TTC549 (cell line): ENCODE data around the gene SCPEP1.
"Not testable (repeated sequence)": the region's sequence is repeated elsewhere in the genome, so short reads cannot be mapped to it uniquely, and the experiment has no call there.

Experiments
- FAIRE-seq: peaks from 2 replicates; lab custom pipeline; 2012; peaks lifted over from hg19 to GRCh38; lab: Jason Lieb, UNC

Gene SCPEP1, protein sequence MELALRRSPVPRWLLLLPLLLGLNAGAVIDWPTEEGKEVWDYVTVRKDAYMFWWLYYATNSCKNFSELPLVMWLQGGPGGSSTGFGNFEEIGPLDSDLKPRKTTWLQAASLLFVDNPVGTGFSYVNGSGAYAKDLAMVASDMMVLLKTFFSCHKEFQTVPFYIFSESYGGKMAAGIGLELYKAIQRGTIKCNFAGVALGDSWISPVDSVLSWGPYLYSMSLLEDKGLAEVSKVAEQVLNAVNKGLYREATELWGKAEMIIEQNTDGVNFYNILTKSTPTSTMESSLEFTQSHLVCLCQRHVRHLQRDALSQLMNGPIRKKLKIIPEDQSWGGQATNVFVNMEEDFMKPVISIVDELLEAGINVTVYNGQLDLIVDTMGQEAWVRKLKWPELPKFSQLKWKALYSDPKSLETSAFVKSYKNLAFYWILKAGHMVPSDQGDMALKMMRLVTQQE

GRCh38 chr17:56977673-56978395, at the start of gene SCPEP1:
SCPEP1 (plus strand) TSS chr17:56978131; CDS start chr17:56978160, 29 bp downstream.
- no peak for FAIRE-seq

GRCh38 chr17:56928586-56928985, 49.3 kb upstream of the SCPEP1 start:
- no peak for FAIRE-seq

GRCh38 chr17:56929362-56929969, 48.5 kb upstream of the SCPEP1 start:
- no peak for FAIRE-seq

DNA sequence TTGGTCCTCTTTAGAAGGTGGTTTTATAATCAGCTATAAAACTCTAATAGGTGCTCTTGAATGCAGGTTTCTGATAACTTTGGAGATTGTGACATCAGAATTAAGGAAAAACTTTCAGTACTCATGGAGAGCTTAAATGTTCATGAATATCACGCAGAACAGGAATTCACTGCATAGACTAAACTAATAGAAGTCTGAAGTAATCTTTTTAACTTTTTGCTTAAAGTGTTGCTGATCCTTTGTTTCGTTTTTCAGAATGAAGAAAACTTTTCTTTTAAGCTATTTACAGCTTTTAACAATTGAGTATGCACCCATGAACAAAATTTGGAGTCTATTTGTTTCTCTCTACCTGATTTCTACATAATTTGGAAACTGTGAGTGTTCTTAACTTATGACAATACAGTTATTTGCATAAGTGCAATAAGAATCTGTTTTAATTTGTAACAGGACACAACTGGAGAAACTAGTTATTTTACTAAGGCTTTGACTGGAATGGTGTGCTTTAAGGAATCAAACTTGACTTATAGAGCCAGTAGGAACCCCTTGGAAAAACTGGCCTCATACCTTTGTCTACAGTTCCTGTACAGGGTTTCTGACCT, 47.1 kb upstream of the SCPEP1 start:
- FAIRE-seq = no peak

DNA sequence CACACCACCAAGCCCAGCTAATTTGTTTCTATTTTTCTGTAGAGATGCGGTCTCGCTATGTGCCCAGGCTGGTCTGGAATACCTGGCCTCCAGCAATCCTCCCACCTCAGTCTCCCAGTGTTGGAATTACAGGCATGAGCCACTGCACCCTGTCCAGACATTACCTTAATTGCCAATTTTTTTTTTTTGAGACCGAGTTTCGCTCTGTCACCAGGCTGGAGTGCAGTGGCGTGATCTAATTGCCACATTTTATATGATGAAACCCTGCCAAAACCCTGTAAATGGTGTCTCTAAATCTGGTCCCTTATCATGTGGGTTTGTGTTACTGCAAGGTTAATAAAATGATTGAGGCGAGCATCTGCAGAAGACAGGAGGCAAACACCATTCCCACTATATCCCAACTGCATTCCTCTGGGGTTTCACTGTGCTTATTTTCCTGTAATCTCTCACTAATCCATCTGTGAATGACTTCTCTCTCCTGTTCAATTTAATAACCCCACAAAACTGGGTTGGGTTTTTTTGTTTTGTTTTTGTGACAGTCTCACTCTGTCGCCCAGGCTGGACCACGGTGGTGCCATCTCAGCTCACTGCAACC, 44.7 kb upstream of the SCPEP1 start:
- no peak for FAIRE-seq

DNA sequence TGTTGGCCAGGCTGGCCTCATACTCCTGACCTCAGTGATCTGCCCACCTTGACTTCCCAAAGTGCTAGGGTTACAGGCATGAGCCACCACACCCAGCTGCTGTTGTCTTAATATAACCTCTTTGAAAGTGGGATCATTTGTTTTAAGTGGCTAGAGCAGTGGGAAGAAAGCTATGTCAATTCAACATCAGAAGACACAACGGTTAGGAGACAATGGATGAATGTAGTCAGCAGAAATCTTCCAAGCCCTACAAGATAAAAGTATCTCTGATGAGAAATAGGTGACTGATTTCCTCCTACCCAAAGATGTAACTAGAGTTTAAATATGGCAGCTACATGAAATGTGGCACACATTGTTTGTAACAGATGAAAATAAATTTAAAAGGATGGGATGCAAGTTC, 44.1 kb upstream of the SCPEP1 start:
- no peak for FAIRE-seq

GRCh38 chr17:56934280-56934679, 43.7 kb upstream of the SCPEP1 start:
- FAIRE-seq = no peak

- FAIRE-seq = no peak
These were observed 42.5 kb upstream of the SCPEP1 start for GRCh38 chr17:56935461-56935860.

GRCh38 chr17:56936697-56937322, 41.1 kb upstream of the SCPEP1 start:
- no peak for FAIRE-seq

DNA sequence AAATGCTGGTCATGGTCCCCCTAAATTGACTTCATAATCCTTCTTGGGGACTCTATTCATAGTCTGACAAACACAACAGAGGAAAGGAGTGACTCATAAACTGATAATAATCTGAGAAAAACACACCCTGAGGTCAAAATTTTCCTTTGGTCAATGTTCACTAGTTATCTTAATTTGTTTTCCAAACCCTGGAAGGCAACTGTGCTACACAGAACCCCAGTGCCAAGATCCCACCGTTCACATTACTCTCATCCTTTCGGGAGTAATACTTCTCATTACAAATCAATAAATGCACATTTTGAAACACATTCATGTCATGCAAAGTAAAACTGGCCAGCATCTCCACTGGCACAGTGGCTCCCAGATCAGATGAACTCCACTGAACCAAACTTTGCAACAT, 40.2 kb upstream of the SCPEP1 start:
- FAIRE-seq = no peak

DNA sequence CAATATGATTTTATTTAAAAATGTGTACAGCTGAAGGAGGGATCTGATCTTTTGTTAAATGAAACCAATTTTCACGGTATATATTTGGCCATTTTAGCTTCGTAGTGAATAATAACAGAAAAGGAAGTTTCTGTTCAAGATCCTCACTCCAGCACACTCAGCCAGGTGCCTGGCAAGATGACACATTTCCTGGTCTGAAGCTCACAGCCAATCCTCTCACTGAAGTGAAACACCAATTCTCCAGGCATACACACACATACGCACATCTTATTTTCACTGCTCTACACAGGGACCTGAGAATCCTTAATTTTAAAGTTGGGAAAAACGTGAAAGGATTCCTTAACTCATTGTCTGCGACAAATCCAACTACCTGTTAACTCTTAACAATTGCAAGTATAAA, 39.7 kb upstream of the SCPEP1 start:
- FAIRE-seq = not testable (repeated sequence)

GRCh38 chr17:56939869-56940484, 38.0 kb upstream of the SCPEP1 start:
- FAIRE-seq = no peak

DNA sequence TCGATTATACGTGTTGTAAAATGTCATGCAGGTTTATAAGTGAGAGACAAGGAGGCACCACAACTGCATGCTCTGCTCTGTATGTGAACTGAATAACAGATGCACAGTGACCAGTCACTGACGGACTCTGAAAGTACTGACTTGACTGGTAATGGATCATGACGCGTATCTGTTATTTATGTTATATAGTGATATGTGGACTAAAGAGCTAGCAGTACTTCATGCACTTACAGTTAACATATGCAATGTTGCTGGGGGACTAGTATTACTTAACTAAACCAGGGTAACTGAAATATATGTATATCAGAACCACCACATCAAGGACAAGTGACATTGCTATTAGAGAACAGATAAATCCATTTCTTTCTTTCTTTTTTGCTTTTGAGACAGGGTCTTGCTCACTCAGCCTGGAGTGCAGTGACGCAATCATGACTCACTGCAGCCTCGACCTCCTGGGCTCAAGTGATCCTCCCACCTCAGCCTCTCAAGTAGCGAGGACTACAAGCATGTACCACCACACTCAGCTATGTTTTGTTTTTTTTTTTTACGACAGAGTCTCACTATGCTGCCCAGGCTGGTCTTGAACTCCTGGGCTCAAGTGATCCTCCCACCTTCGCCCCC, 34.3 kb upstream of the SCPEP1 start:
- no peak for FAIRE-seq

- FAIRE-seq = no peak
These were observed 31.9 kb upstream of the SCPEP1 start for GRCh38 chr17:56945938-56946505.

DNA sequence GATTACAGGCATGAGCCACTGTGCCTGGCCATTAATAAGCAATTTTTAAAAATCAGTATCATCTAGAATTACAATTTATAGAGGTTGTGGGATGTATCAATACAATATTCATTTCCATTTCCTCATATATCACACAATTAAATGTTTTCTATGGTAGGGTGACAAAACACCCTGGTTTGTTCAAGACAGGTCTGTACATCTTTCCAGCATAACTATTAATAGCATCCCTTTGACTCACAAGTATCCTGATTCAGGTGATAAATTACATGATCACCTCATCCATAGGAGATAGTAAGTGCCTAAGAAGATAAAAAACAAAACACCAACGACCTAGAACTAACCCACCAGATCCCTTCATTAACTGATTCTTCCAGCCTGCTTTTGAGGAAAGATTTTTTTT, 30.2 kb upstream of the SCPEP1 start:
- FAIRE-seq = no peak

DNA sequence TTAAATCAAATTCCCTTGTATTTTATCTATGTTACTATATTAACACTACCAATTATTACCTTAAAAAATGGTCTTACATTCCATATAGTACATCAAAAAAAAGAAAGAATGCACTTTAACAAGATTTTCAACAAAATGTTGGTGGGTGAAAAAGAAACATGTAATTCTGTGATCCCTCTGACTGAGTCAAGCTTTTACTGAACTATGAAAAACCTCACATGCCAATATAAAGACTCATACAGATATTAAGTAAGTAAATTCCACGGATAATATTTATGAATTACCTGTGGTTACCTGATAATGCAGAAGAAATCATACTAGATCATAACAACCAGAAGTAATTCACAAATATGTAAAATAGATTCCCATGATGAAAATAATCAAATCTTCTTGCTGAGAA, 29.4 kb upstream of the SCPEP1 start:
- FAIRE-seq = no peak

DNA sequence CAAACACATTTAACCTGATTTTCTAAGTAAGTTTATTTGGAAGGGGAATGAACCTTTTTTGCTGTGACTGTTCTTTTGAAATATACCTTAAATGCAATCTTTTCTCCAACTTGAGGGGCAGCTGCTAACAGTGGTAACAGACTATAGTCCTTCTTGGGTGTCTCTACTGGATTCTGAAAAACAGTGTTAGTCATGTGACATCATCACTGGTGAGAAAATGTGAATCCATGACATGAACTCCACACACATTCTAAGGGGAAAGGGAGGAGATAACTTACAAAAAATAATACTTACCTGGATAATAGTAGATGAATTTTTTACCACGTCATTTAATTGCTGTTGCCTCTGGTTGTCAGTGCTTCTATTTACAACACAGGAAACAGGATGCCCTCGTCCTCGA, 28.3 kb upstream of the SCPEP1 start:
- no peak for FAIRE-seq

- FAIRE-seq = no peak
These were observed 20.9 kb upstream of the SCPEP1 start for GRCh38 chr17:56956992-56957391.

- no peak for FAIRE-seq
These were observed 17.1 kb upstream of the SCPEP1 start, which contains the start of gene COIL for GRCh38 chr17:56960596-56961538. COIL (minus strand) TSS chr17:56961050; CDS start chr17:56961019, 31 bp downstream.
